ENCODE results near the gene SLC22A13.

DNA sequence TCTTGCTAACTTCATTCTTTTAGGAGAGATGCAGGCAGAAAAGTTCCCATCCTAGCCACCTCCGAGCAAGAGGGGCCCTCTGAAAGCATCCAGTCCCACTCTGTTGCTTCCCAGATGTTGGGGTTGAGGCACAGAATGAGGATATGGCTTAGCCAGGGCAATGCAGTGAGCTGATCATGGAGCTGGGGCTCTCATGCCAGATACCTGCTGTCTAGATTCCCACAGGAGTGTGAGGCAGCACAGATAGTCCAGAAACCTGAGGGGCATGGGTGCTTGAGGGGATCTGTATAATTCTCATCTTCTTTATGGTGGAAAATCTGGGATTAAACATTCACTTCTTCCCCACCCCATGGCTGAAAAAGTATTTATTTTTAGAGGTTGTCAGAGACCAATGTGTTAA, 1.2 kb downstream of the SLC22A13 start:
- TF ChIP-seq, protein P1, sequence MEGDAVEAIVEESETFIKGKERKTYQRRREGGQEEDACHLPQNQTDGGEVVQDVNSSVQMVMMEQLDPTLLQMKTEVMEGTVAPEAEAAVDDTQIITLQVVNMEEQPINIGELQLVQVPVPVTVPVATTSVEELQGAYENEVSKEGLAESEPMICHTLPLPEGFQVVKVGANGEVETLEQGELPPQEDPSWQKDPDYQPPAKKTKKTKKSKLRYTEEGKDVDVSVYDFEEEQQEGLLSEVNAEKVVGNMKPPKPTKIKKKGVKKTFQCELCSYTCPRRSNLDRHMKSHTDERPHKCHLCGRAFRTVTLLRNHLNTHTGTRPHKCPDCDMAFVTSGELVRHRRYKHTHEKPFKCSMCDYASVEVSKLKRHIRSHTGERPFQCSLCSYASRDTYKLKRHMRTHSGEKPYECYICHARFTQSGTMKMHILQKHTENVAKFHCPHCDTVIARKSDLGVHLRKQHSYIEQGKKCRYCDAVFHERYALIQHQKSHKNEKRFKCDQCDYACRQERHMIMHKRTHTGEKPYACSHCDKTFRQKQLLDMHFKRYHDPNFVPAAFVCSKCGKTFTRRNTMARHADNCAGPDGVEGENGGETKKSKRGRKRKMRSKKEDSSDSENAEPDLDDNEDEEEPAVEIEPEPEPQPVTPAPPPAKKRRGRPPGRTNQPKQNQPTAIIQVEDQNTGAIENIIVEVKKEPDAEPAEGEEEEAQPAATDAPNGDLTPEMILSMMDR (IDR thresholded peaks at IDR 0.05 in 4 of 5, conservative IDR thresholded peaks at IDR 0.05 in 1 of 5), result no peak
- no peak for TF ChIP-seq POLR2A (IDR thresholded peaks at IDR 0.05)
